ENCODE results near the gene SFR1.

- TF ChIP-seq, protein P1, sequence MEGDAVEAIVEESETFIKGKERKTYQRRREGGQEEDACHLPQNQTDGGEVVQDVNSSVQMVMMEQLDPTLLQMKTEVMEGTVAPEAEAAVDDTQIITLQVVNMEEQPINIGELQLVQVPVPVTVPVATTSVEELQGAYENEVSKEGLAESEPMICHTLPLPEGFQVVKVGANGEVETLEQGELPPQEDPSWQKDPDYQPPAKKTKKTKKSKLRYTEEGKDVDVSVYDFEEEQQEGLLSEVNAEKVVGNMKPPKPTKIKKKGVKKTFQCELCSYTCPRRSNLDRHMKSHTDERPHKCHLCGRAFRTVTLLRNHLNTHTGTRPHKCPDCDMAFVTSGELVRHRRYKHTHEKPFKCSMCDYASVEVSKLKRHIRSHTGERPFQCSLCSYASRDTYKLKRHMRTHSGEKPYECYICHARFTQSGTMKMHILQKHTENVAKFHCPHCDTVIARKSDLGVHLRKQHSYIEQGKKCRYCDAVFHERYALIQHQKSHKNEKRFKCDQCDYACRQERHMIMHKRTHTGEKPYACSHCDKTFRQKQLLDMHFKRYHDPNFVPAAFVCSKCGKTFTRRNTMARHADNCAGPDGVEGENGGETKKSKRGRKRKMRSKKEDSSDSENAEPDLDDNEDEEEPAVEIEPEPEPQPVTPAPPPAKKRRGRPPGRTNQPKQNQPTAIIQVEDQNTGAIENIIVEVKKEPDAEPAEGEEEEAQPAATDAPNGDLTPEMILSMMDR (IDR thresholded peaks at IDR 0.05; ENCODE audit: low read length): no peak
- TF ChIP-seq EZH2 (optimal IDR thresholded peaks at IDR 0.05; ENCODE audit: low read depth, low read length): no peak
Measured at GRCh38 chr10:104170610-104171254, 48.8 kb downstream of the SFR1 start.

All from MM.1S (cell line).